Choroid plexus epithelial cell (primary cell): ENCODE results near the gene CCDC97.

Source experiments
- DNase-seq: peaks from one replicate; pipeline ENCODE4 v3.0.0-alpha.2; 2010; ENCODE audit warnings: low read depth
- H3K4me3 ChIP-seq: 2 replicates; pipeline ENCODE4 v1.5.1; 2011; ENCODE audit warnings: low read depth, mild to moderate bottlenecking, control low read depth, low read length, moderate library complexity
- CTCF ChIP-seq: conservative IDR thresholded peaks from 2 replicates; pipeline ENCODE4 v1.5.1; 2011; ENCODE audit warnings: low read depth, mild to moderate bottlenecking, control low read depth, inconsistent platforms, low read length, moderate library complexity

The CCDC97 gene

GRCh38 chr19:41373993-41374392 lies 64.0 kb downstream of the CCDC97 start:
- H3K4me3 ChIP-seq = no peak overlapping the region
- DNase-seq = peak; percentile 97
- TF ChIP-seq CTCF = no peak
